ENCODE data around the gene RCAN1.
"Not testable (repeated sequence)": the region's sequence is repeated elsewhere in the genome, so short reads cannot be mapped to it uniquely, and the experiment has no call there.

Gene RCAN1

GRCh38 chr21:34483854-34484253 lies 131.1 kb downstream of the RCAN1 start:
- H3K27ac Mint-ChIP-seq; H3K36me3 Mint-ChIP-seq; H3K4me3 Mint-ChIP-seq; H3K27me3 Mint-ChIP-seq; H3K4me1 Mint-ChIP-seq (ENCODE audit: low read depth); H3K9me3 Mint-ChIP-seq (ENCODE audit: low read depth): not testable (repeated sequence)

DNA sequence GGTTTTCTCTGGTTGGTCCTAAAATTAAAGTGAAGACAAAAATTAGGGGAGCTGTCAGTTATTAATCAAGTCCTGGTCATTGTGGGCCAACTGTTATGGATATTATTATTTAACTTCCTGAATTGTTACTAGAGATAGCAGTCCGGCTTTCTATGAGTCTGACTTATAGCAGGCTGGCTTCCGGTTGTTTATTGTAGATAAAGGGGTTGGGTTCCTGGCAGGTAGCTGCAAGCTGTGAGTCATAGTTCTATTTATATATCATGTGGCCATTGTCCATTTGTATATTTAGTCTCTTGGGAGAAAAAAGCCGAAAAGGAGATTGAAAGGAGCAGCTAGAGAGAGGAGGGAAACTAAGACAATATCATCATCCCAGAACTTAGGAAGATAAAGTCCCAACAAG lies 131.5 kb downstream of the RCAN1 start:
- H3K4me3 Mint-ChIP-seq; H3K9me3 Mint-ChIP-seq (ENCODE audit: low read depth); H3K4me1 Mint-ChIP-seq (ENCODE audit: low read depth); H3K36me3 Mint-ChIP-seq; H3K27ac Mint-ChIP-seq; H3K27me3 Mint-ChIP-seq: not testable (repeated sequence)

GRCh38 chr21:34467333-34467732 lies 147.6 kb downstream of the RCAN1 start:
- H3K27ac Mint-ChIP-seq; H3K9me3 Mint-ChIP-seq (ENCODE audit: low read depth); H3K4me1 Mint-ChIP-seq (ENCODE audit: low read depth); H3K4me3 Mint-ChIP-seq; H3K27me3 Mint-ChIP-seq; H3K36me3 Mint-ChIP-seq: not testable (repeated sequence)
